Lower lobe of right lung (tissue), 2 donors: ENCODE data around the gene CYBRD1. TPM values are rescaled to one million over a fixed set of nuclear protein-coding genes. Genes with fewer than 3 reads are reported as not detected.

ENCODE experiments used
- ATAC-seq, 2 donors: fragments of 200-7000 bp; cut with Tn5 transposase; one replicate each; pipeline ENCODE4 v1.9.1; 2020 to 2022; ENCODE audit warnings: mild to moderate bottlenecking in 2 of 2, moderate library complexity in 2 of 2
- DNase-seq: peaks from one replicate; pipeline ENCODE4 v3.0.0-alpha.2; 2020
- H3K27ac ChIP-seq: fragments of 200-600 bp; one replicate; pipeline ENCODE4 v1.8.0; 2022
- H3K27me3 ChIP-seq: fragments of 200-600 bp; one replicate; pipeline ENCODE4 v1.8.0; 2022; ENCODE audit warnings: low read depth
- H3K36me3 ChIP-seq: fragments of 200-600 bp; one replicate; pipeline ENCODE4 v1.8.0; 2022; ENCODE audit warnings: mild to moderate bottlenecking
- H3K4me1 ChIP-seq: fragments of 200-600 bp; one replicate; pipeline ENCODE4 v1.8.0; 2022
- H3K4me3 ChIP-seq: fragments of 200-600 bp; one replicate; pipeline ENCODE4 v1.8.0; 2022; ENCODE audit warnings: mild to moderate bottlenecking
- H3K9me3 ChIP-seq: fragments of 200-600 bp; one replicate; pipeline ENCODE4 v1.8.0; 2022
- CTCF ChIP-seq: fragments of 200-600 bp; IDR thresholded peaks from one replicate; pipeline ENCODE4 v1.8.0; 2022; ENCODE audit warnings: antibody characterized with exemption, mild to moderate bottlenecking
- intact Hi-C: fragments of 100-400 bp; cut with DNase I; formaldehyde crosslinking; loops from one replicate; pipeline ENCODE4 v1.11.0; 2022
- total RNA-seq: library from RNA; stranded (reverse); fragmentation: NEBNext Ultra II Directional; extraction: Animal tissue kit (Norgen Biotek cat#: 25700); gene quantifications from one replicate; pipeline ENCODE4 v1.2.1, GENCODE V29; 2021
- donor health status: DM: no; HTN: yes; CAD: no; lungs with severe emphysema.

CYBRD1 gene
- total RNA-seq, 1 donor from 2014 or later: 262 TPM

- peak; percentile 77 for TF ChIP-seq CTCF
- intact Hi-C loops: no loop called here
- ATAC-seq: peak; percentile 84 to 89
- Histone ChIP-seq H3K9me3 (no peaks in the 10 kb centered on the region), H3K4me1 (no peaks in the 10 kb centered on the region), H3K36me3 (no peaks in the 10 kb centered on the region), H3K4me3 (no peak overlapping the region), H3K27me3 (no peaks in the 10 kb centered on the region), H3K27ac (no peak overlapping the region)
- DNase-seq: no peak
These were observed 76.5 kb downstream of the CYBRD1 start for GRCh38 chr2:171598713-171599319.

GRCh38 chr2:171600126-171600525 is 77.9 kb downstream of the CYBRD1 start:
- peaks cover 2% of the 10 kb centered on the region for H3K27me3 ChIP-seq
- H3K36me3 ChIP-seq: no peaks in the 10 kb centered on the region
- TF ChIP-seq CTCF: no peak
- ATAC-seq (no peak), DNase-seq (no peak)
- intact Hi-C loops: no loop called here
- no peak overlapping the region for H3K27ac ChIP-seq
- no peaks in the 10 kb centered on the region for H3K4me1 ChIP-seq
- H3K4me3 ChIP-seq: no peak overlapping the region
- no peaks in the 10 kb centered on the region for H3K9me3 ChIP-seq

- TF ChIP-seq CTCF: no peak
- no peak overlapping the region for H3K4me3 ChIP-seq
- intact Hi-C loops: no loop called here
- H3K27ac ChIP-seq: no peak overlapping the region
- no peaks in the 10 kb centered on the region for H3K36me3 ChIP-seq
- H3K9me3 ChIP-seq: no peaks in the 10 kb centered on the region
- DNase-seq: no peak
- peaks cover 5% of the 10 kb centered on the region for H3K27me3 ChIP-seq
- no peak for ATAC-seq
- no peaks in the 10 kb centered on the region for H3K4me1 ChIP-seq
These were observed 80.1 kb downstream of the CYBRD1 start for GRCh38 chr2:171602352-171602751.

Other genes with a start within 250 kb of the CYBRD1 start
- 12.9 TPM for gene METTL8, start 88.5 kb upstream of the CYBRD1 start, total RNA-seq
- gene DCAF17, start 88.2 kb upstream of the CYBRD1 start, total RNA-seq: 15.6 TPM
- 77.2 TPM for gene DYNC1I2, start 165.0 kb downstream of the CYBRD1 start, total RNA-seq